ENCODE measurements around the gene IFT43.

The IFT43 gene

GRCh38 chr14:76015668-76016067 is 30.1 kb downstream of the IFT43 start:
- DNase-seq (ENCODE audit: low spot score): no peak

GRCh38 chr14:76019676-76020075 is 34.1 kb downstream of the IFT43 start:
- DNase-seq (ENCODE audit: low spot score): no peak

GRCh38 chr14:76022991-76023390 is 37.4 kb downstream of the IFT43 start:
- no peak for DNase-seq (ENCODE audit: low spot score)

GRCh38 chr14:76023757-76024156 is 38.2 kb downstream of the IFT43 start:
- no peak for DNase-seq (ENCODE audit: low spot score)

- no peak for DNase-seq (ENCODE audit: low spot score)
Observed at GRCh38 chr14:76024211-76024907, 38.8 kb downstream of the IFT43 start.

- no peak for DNase-seq (ENCODE audit: low spot score)
Observed at GRCh38 chr14:76034566-76034965, 49.0 kb downstream of the IFT43 start.

- no peak for DNase-seq (ENCODE audit: low spot score)
Observed at GRCh38 chr14:76040704-76041103, 55.1 kb downstream of the IFT43 start.

- no peak for DNase-seq (ENCODE audit: low spot score)
Observed at GRCh38 chr14:76045773-76046172, 60.2 kb downstream of the IFT43 start.

- no peak for DNase-seq (ENCODE audit: low spot score)
Observed at GRCh38 chr14:76050250-76050649, 64.7 kb downstream of the IFT43 start.

- peak; percentile 80 for DNase-seq (ENCODE audit: low spot score)
Observed at GRCh38 chr14:76050797-76051392, 65.3 kb downstream of the IFT43 start.

- no peak for DNase-seq (ENCODE audit: low spot score)
Observed at GRCh38 chr14:76051717-76052465, 66.3 kb downstream of the IFT43 start.

GRCh38 chr14:76053572-76054355 is 68.2 kb downstream of the IFT43 start:
- no peak for DNase-seq (ENCODE audit: low spot score)

- no peak for DNase-seq (ENCODE audit: low spot score)
Observed at GRCh38 chr14:76055330-76055729, 69.8 kb downstream of the IFT43 start.

- DNase-seq (ENCODE audit: low spot score): peak; percentile 40
Observed at GRCh38 chr14:76056128-76056527, 70.6 kb downstream of the IFT43 start.

- no peak for DNase-seq (ENCODE audit: low spot score)
Observed at GRCh38 chr14:76057914-76058313, 72.4 kb downstream of the IFT43 start.

- no peak for DNase-seq (ENCODE audit: low spot score)
Observed at GRCh38 chr14:76063327-76063726, 77.8 kb downstream of the IFT43 start.

- no peak for DNase-seq (ENCODE audit: low spot score)
Observed at GRCh38 chr14:76065519-76065918, 80.0 kb downstream of the IFT43 start.

- no peak for DNase-seq (ENCODE audit: low spot score)
Observed at GRCh38 chr14:76067536-76067935, 82.0 kb downstream of the IFT43 start.

- DNase-seq (ENCODE audit: low spot score): no peak
Observed at GRCh38 chr14:76073717-76074116, 88.2 kb downstream of the IFT43 start.

- DNase-seq (ENCODE audit: low spot score): no peak
Observed at GRCh38 chr14:76077340-76077739, 91.8 kb downstream of the IFT43 start.

GRCh38 chr14:76078501-76078900 is 92.9 kb downstream of the IFT43 start:
- DNase-seq (ENCODE audit: low spot score): no peak

- no peak for DNase-seq (ENCODE audit: low spot score)
Observed at GRCh38 chr14:76080025-76080424, 94.5 kb downstream of the IFT43 start.
